Activated T-helper 2 cell treated with anti-CD3 and anti-CD28 coated beads, Interferon-gamma antibody, Interleukin-2, Interleukin-4, amounts not matched to agents 10 μg/mL and 5 μg/mL and 100 μg/mL, durations not matched to agents 14 hours and 24 hours and 36 hours (primary cell): ENCODE data around the gene ATP8A1. TPM values are rescaled to one million over a fixed set of nuclear protein-coding genes. Genes with fewer than 3 reads are reported as not detected.
"Not testable (repeated sequence)": the region's sequence is repeated elsewhere in the genome, so short reads cannot be mapped to it uniquely, and the experiment has no call there.

Experiments
- DNase-seq: peaks from one replicate; pipeline ENCODE4 v3.0.0; 2021; ENCODE audit warnings: low spot score
- H3K27ac Mint-ChIP-seq: one replicate; pipeline ENCODE4 v1.8.0; 2021; ENCODE audit warnings: mixed read lengths
- H3K27me3 Mint-ChIP-seq: one replicate; pipeline ENCODE4 v1.8.0; 2021; ENCODE audit warnings: low read depth, mixed read lengths
- H3K36me3 Mint-ChIP-seq: one replicate; pipeline ENCODE4 v1.8.0; 2021; ENCODE audit warnings: low read depth, mixed read lengths
- H3K4me1 Mint-ChIP-seq: one replicate; pipeline ENCODE4 v1.8.0; 2021; ENCODE audit warnings: low read depth, mixed read lengths
- H3K4me3 Mint-ChIP-seq: one replicate; pipeline ENCODE4 v1.8.0; 2021; ENCODE audit warnings: low read depth, mild to moderate bottlenecking, moderate library complexity, mixed read lengths
- H3K9me3 Mint-ChIP-seq: one replicate; pipeline ENCODE4 v1.8.0; 2021; ENCODE audit warnings: mixed read lengths
- intact Hi-C: fragments of 100-400 bp; cut with micrococcal nuclease; formaldehyde crosslinking; loops from one replicate; pipeline ENCODE4 v1.15.1; 2023
- total RNA-seq: library from RNA; stranded (reverse); gene quantifications from 2 replicates; pipeline ENCODE4 v1.2.3, GENCODE V29; 2022

The ATP8A1 gene
- total RNA-seq, 1 donor from 2014 or later, result 14.6 TPM

DNA sequence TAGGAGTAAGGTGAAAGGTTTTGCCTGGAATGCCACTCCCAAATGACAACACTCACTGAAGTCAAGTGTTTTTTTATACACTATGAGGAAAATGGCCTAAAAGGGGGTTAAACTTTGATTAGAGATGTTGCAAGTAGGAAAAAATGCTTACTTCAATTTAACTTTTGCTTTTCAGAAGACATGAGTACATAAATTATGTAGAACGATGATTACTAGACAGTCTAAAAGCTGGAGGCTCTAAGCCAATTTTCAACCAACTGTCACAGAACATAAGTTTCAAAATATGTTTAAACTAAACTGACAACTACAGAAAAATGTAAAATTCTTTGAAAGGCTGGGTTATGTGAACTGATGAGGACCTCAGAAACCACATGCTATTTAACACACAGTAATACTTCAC, 176.2 kb downstream of the ATP8A1 start:
- H3K27ac Mint-ChIP-seq, result no peak overlapping the region
- peaks cover 3% of the 10 kb centered on the region for H3K4me1 Mint-ChIP-seq
- no peak for DNase-seq
- intact Hi-C loops, result no loop called here
- no peaks in the 10 kb centered on the region for H3K36me3 Mint-ChIP-seq
- H3K27me3 Mint-ChIP-seq, result no peaks in the 10 kb centered on the region
- H3K4me3 Mint-ChIP-seq, result no peak overlapping the region
- no peaks in the 10 kb centered on the region for H3K9me3 Mint-ChIP-seq

DNA sequence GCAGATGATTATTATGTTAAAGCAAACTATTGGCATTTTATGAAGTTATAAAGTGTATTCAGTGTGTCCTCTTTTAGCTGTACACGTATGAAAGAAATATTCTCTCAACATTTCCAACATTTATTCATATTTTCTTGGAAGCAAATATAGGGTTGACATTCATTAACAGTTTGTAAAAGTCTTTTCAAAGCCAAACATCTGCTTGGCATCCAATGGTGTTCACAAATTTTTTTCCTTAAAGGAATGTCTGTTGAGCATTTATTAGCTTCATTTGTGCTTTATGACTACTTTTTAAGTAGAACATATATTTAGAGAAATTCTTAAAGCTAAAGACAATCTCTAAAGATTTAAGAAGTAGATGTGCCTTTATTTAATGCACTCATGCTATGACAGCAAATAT, 176.6 kb downstream of the ATP8A1 start:
- Mint-ChIP-seq H3K27me3 (no peaks in the 10 kb centered on the region), H3K4me3 (no peak overlapping the region), H3K9me3 (no peaks in the 10 kb centered on the region), H3K27ac (no peak overlapping the region), H3K4me1 (peaks cover 3% of the 10 kb centered on the region), H3K36me3 (no peaks in the 10 kb centered on the region)
- DNase-seq, result no peak
- intact Hi-C loops, result no loop called here

DNA sequence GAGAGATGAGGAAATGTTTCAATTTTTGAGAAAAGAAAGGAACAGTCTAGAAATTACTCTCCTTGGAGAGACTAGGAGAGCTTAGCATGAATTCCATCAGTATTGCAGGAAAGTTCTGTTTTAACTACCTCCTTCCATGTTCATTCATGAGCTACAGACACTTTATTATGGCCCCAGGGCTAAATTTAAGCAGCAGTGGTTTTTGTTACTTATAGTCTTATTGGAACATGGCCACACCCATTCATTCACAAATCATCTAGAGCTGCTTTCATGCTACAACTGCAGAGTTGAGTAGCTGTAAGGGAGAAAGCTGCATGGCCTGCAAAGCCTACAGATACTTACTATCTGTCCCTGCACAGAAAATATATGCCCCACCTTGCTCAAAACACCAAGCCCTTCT, 178.0 kb downstream of the ATP8A1 start:
- Mint-ChIP-seq H3K27me3 (no peaks in the 10 kb centered on the region), H3K27ac (no peak overlapping the region), H3K4me3 (no peak overlapping the region), H3K36me3 (no peaks in the 10 kb centered on the region), H3K4me1 (peaks cover 4% of the 10 kb centered on the region), H3K9me3 (no peaks in the 10 kb centered on the region)
- intact Hi-C loops, result no loop called here
- no peak for DNase-seq

DNA sequence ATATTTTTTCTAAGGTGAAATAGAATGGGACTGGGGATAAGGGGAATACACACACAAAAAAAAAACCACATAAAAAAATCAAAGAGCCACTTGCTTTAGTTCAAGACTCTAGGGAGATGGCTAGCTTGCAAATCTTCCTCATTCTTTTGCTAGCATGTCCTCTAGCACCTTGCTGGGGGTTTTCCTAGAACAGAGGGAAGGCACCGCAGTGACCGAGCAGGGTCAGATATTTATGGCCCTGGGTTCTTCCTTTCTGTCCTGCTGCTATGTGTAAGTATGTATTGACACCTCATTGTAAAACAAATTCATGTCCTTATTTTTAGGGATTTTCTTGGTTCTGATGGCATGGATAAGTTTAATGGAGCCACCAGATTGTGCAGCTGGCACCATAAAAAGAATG, 178.4 kb downstream of the ATP8A1 start:
- no peak overlapping the region for H3K27ac Mint-ChIP-seq
- peaks cover 5% of the 10 kb centered on the region for H3K4me1 Mint-ChIP-seq
- intact Hi-C loops, result no loop called here
- no peaks in the 10 kb centered on the region for H3K27me3 Mint-ChIP-seq
- no peaks in the 10 kb centered on the region for H3K9me3 Mint-ChIP-seq
- no peak for DNase-seq
- no peaks in the 10 kb centered on the region for H3K36me3 Mint-ChIP-seq
- H3K4me3 Mint-ChIP-seq, result no peak overlapping the region

DNA sequence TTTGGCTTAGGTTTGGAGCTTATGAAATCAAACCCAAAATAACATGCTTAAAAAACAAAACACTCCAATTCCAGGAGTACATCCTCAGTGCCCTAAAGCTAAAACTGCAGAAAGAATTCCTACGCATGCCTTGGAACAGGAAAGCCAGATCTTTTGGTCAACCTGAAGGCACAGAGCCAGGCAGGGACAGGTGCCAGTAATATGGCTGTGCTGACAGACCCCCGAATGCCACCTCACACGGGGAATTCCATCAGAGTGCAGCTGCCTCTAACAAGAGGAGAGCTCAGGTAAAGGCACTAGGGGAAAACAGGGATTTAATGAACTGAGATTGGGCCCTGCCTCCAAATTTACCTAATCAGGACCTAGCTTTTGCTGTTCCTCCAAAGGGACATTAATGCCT, 182.5 kb downstream of the ATP8A1 start:
- no peak overlapping the region for H3K4me3 Mint-ChIP-seq
- H3K9me3 Mint-ChIP-seq, result no peaks in the 10 kb centered on the region
- no peaks in the 10 kb centered on the region for H3K27me3 Mint-ChIP-seq
- no peak for DNase-seq
- no peaks in the 10 kb centered on the region for H3K36me3 Mint-ChIP-seq
- intact Hi-C loops, result no loop called here
- H3K4me1 Mint-ChIP-seq, result peaks cover 2% of the 10 kb centered on the region
- H3K27ac Mint-ChIP-seq, result no peak overlapping the region

DNA sequence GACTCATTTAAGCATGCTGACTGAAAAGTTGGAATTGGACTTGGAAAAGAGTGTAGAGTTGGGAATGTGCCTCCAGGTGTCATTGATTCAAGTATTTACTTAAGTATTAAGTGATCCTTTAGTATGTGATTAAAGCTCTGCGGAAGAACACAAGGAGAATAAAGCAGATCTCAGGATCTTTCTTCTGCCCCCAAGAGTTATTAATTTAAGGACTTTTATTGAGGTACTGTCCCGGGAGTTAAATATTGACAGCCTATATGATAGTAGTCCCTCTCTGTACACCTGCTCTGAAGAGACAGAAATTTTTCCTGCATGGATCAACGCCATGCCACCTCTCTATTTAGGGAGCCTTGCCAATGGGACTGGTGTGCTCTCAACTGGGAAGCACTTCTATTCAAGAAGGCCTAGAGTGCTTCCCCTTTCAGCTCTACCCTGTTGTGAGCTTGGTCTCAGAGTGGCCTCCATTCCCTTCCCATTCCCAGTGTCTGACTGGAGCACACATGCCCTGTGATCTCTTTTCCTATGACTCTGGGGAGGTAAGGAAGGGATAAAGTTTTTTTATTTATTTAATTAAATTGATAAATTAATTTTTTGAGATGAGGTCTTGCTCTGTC, 183.7 kb downstream of the ATP8A1 start:
- no peak overlapping the region for H3K4me3 Mint-ChIP-seq
- H3K27ac Mint-ChIP-seq, result no peak overlapping the region
- DNase-seq, result no peak
- peaks cover 2% of the 10 kb centered on the region for H3K4me1 Mint-ChIP-seq
- H3K9me3 Mint-ChIP-seq, result no peaks in the 10 kb centered on the region
- no peaks in the 10 kb centered on the region for H3K36me3 Mint-ChIP-seq
- no peaks in the 10 kb centered on the region for H3K27me3 Mint-ChIP-seq
- intact Hi-C loops, result no loop called here

DNA sequence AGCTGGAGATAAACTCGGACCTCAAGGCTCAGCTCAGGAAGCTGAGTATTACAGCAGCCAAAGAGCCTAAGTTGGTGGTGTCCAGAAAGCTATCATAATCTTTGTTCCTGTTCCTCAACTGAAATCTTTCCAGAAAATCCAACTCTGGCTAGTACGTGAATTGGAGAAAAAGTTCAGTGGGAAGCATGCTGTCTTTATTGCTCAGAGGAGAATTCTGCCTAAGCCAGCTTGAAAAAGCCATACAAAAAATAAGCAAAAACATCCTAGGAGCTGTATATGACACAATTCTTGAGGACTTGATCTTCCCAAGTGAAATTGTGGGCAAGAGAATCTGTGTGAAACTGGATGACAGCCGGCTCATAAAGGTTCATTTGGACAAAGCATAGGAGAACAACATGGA, 185.0 kb downstream of the ATP8A1 start:
- intact Hi-C loops, result no loop called here
- Mint-ChIP-seq H3K27ac (no peak overlapping the region), H3K9me3 (no peaks in the 10 kb centered on the region), H3K36me3 (no peaks in the 10 kb centered on the region), H3K4me1 (peaks cover 2% of the 10 kb centered on the region), H3K27me3 (no peaks in the 10 kb centered on the region), H3K4me3 (no peak overlapping the region)
- no peak for DNase-seq

DNA sequence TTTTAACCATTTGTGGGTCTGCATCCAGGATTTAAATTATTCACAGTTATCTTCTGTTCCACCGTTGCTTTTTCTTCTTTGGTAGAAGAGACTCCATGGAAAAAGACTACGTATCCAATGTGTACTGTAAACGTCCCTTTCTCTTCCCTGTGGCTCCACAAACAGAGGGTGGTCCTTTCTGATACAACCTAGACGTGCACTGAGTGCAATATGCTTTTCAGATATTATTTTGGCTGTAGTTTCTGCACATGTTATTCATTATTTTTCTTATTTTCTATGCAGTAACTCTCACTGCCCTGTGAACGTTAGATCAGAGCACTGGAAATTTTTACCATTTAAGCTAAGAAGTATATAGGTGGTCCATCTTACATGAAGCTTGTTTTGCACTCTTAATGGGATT, 186.9 kb downstream of the ATP8A1 start:
- intact Hi-C loops, result no loop called here
- Mint-ChIP-seq H3K9me3 (no peaks in the 10 kb centered on the region), H3K27me3 (no peaks in the 10 kb centered on the region)

DNA sequence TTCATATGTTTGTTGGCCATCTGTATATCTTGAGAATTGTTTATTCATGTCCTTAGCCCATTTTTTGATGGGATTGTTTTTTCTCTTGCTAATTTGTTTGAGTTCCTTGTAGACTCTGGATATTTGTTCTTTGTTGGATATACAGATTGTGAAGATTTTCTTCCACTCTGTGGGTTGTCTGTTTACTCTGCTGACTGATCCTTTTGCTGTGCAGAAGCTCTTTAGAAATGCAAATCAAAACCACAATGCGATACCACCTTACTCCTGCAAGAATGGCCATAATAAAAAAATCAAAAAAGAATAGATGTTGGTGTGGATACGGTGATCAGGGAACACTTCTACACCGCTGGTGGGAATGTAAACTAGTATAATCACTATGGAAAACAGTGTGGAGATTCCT, 189.1 kb downstream of the ATP8A1 start:
- intact Hi-C loops, H3K4me1 Mint-ChIP-seq, H3K27me3 Mint-ChIP-seq: not testable (repeated sequence)

More for the DNA sequence above, 186.9 kb downstream of the ATP8A1 start:
- no peak for DNase-seq
- H3K4me3 Mint-ChIP-seq, result no peak overlapping the region
- H3K4me1 Mint-ChIP-seq, result peaks cover 2% of the 10 kb centered on the region
- H3K27ac Mint-ChIP-seq, result no peak overlapping the region
- no peaks in the 10 kb centered on the region for H3K36me3 Mint-ChIP-seq

DNA sequence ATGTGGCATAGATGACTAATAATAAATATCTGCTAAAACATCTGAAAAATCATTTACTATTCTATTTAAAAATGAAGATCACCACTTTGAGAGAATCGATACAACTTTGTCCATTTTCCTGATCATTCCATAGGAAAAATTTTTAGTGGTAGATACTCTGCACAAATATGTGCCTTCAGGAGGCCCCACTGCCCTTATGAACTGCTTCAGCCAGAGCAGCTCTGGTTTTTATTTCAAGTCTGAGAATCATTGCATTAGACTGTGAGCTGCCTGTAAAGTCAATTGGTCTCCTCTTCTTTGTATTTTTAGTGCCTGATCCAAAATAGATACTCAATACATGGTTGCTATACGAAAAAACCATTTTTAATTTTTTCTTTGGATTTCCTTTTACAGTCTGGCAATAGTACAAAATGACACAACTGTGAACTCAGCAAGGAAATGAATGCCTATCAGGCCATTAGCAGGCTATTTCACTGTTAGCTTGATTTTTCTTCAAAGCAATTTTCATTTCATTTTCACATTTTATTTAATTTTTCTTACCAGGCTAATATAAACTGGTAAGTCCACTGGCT, 190.5 kb downstream of the ATP8A1 start:
- Mint-ChIP-seq H3K27ac (no peak overlapping the region), H3K4me3 (no peak overlapping the region), H3K4me1 (peaks cover 2% of the 10 kb centered on the region), H3K9me3 (no peaks in the 10 kb centered on the region), H3K36me3 (peaks cover 24% of the 10 kb centered on the region), H3K27me3 (no peaks in the 10 kb centered on the region)
- DNase-seq, result no peak
- intact Hi-C loops, result no loop called here

More for the DNA sequence above, 189.1 kb downstream of the ATP8A1 start:
- peaks cover 11% of the 10 kb centered on the region for H3K36me3 Mint-ChIP-seq
- H3K27ac Mint-ChIP-seq, H3K9me3 Mint-ChIP-seq, DNase-seq, H3K4me3 Mint-ChIP-seq: not testable (repeated sequence)

DNA sequence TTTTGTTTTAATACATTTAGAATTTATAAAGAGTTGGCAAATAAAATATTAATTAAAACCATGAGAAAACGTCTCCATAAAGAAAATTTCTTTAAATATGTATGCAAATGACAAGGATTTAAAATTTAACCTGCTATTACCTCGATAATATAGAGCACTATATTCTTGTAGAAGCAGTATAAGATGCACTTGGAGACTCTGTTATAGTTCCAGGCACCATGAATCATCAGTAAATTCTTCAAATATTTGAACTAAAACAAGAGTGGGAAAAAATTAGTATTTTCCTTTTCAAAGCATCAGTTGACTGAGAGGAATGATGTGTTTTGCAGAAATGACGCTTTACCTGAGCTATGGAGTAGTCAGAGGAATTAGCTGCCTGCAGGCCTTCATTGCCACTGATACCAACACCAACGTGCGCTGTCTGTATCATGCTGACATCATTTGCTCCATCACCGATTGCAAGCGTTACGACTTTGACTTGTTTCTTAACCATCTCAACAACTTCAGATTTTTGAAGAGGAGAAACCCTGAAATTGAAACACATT, 192.3 kb downstream of the ATP8A1 start:
- peaks cover 34% of the 10 kb centered on the region for H3K36me3 Mint-ChIP-seq
- H3K27ac Mint-ChIP-seq, result no peak overlapping the region
- no peaks in the 10 kb centered on the region for H3K27me3 Mint-ChIP-seq
- no peaks in the 10 kb centered on the region for H3K9me3 Mint-ChIP-seq
- DNase-seq, result no peak
- peaks cover 8% of the 10 kb centered on the region for H3K4me1 Mint-ChIP-seq
- H3K4me3 Mint-ChIP-seq, result no peak overlapping the region
- intact Hi-C loops, result no loop called here

DNA sequence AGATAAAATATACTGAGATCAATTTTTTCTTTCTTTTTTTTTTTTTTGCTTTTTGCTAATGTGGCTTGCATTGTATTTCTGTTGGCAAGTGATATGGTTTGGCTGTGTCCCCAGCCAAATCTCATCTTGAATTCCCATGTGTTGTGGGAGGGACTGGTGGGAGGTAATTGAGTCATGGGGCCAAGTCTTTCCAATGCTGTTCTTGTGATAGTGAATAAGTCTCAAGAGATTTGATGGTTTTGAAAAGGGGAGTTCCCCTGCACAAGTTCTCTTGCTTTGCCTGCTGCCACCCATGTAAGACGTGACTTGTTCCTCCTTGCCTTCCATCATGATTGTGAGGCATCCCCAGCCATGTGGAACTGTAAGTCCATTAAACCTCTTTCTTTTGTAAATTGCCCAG, 195.7 kb downstream of the ATP8A1 start:
- H3K9me3 Mint-ChIP-seq, result not testable (repeated sequence)

DNA sequence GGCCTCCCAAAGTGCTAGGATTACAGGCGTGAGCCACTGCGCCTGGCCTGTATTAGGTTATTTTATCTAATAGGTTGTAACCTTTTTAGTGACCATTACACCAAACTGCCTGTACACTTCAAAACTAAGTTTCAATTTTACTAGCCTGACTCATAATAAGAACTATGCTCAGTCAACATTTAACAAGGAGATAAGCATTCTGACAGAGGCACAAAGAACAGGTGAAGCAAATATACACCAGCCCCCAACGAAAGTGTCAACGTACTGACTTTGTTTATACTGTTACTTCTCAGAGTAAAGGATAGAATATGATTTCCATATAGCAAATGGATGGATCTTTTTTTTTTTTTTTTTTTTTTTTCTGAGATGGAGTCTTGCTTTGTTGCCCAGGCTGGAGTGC, 196.9 kb downstream of the ATP8A1 start:
- H3K36me3 Mint-ChIP-seq, result peaks cover 37% of the 10 kb centered on the region
- no peaks in the 10 kb centered on the region for H3K27me3 Mint-ChIP-seq
- H3K4me1 Mint-ChIP-seq, result peaks cover 12% of the 10 kb centered on the region
- no peaks in the 10 kb centered on the region for H3K9me3 Mint-ChIP-seq
- H3K4me3 Mint-ChIP-seq, result no peak overlapping the region
- no peak for DNase-seq
- intact Hi-C loops, result no loop called here
- no peak overlapping the region for H3K27ac Mint-ChIP-seq

More for the DNA sequence above, 195.7 kb downstream of the ATP8A1 start:
- H3K4me1 Mint-ChIP-seq, result peaks cover 12% of the 10 kb centered on the region
- H3K27ac Mint-ChIP-seq, DNase-seq, intact Hi-C loops, H3K27me3 Mint-ChIP-seq, H3K4me3 Mint-ChIP-seq: not testable (repeated sequence)
- peaks cover 37% of the 10 kb centered on the region for H3K36me3 Mint-ChIP-seq
